ENCODE data around the gene LRP1. TPM values are rescaled to one million over a fixed set of nuclear protein-coding genes. Genes with fewer than 3 reads are reported as not detected.

The LRP1 gene
- total and polyA plus RNA-seq, 2 of the 13 experiments (the other 11 are each of a cell fraction or from before 2014, with no cell fraction given), result 14.7 to 30.8 TPM

- TF ChIP-seq ZFY (CRISPR knock-in tag; IDR thresholded peaks at IDR 0.05) (peak; percentile 44), EZH2 (conservative IDR thresholded peaks at IDR 0.05; ENCODE audit: low read depth, low read length) (peak; percentile 94; the same call in 1 of the 2 replicates), ZNF3 (CRISPR knock-in tag; IDR thresholded peaks at IDR 0.05) (no peak), HNRNPK (IDR thresholded peaks at IDR 0.05; ENCODE audit: low read depth, low read length, poor library complexity, severe bottlenecking) (peak; percentile 35), ZNF777 (CRISPR knock-in tag; IDR thresholded peaks at IDR 0.05) (peak; percentile 58), ZNF563 (CRISPR knock-in tag; IDR thresholded peaks at IDR 0.05) (0 out of 2 replicates have a peak, but pooled peaks have one; percentile 63), SATB2 (CRISPR knock-in tag; IDR thresholded peaks at IDR 0.05) (no peak), MXD4 (CRISPR knock-in tag; IDR thresholded peaks at IDR 0.05) (no peak), MAX (IDR thresholded peaks at IDR 0.05) (peak; percentile 20; the same call in 1 of the 2 replicates), CTCF (CRISPR knock-in tag; IDR thresholded peaks at IDR 0.05) (peak; percentile 33), ZSCAN29 (CRISPR knock-in tag; conservative IDR thresholded peaks at IDR 0.05) (no peak), JUNB (CRISPR knock-in tag; IDR thresholded peaks at IDR 0.05; ENCODE audit: borderline replicate concordance) (no peak), ZNF589 (CRISPR knock-in tag; conservative IDR thresholded peaks at IDR 0.05) (0 out of 2 replicates have a peak, but pooled peaks have one; percentile 16), IKZF1 (IDR thresholded peaks at IDR 0.05) (no peak), NCOR1 (IDR thresholded peaks at IDR 0.05; ENCODE audit: borderline replicate concordance, low read length) (no peak), NCOA2 (CRISPR knock-in tag; IDR thresholded peaks at IDR 0.05) (no peak), ZBTB7A (CRISPR knock-in tag; IDR thresholded peaks at IDR 0.05) (no peak), SKIL (CRISPR knock-in tag; IDR thresholded peaks at IDR 0.05; ENCODE audit: borderline replicate concordance) (no peak), KDM1A (CRISPR knock-in tag; IDR thresholded peaks at IDR 0.05) (no peak), KLF12 (CRISPR knock-in tag; IDR thresholded peaks at IDR 0.05; ENCODE audit: borderline replicate concordance) (0 out of 2 replicates have a peak, but pooled peaks have one; percentile 26), ZSCAN25 (CRISPR knock-in tag; IDR thresholded peaks at IDR 0.05) (0 out of 2 replicates have a peak, but pooled peaks have one; percentile 13), AGO1 (IDR thresholded peaks at IDR 0.05; ENCODE audit: low read depth, low read length, poor library complexity, severe bottlenecking) (no peak), HNRNPLL (IDR thresholded peaks at IDR 0.05; ENCODE audit: low read depth, low read length, poor library complexity, severe bottlenecking) (peak; percentile 13), BCL3 (CRISPR knock-in tag; IDR thresholded peaks at IDR 0.05) (no peak), MTF2 (CRISPR knock-in tag; IDR thresholded peaks at IDR 0.05; ENCODE audit: borderline replicate concordance) (0 out of 2 replicates have a peak, but pooled peaks have one; percentile 46), MYC (CRISPR knock-in tag; IDR thresholded peaks at IDR 0.05; ENCODE audit: borderline replicate concordance) (no peak)
These were observed 88.0 kb downstream of the LRP1 start, which contains the start of gene NXPH4 (continued) for GRCh38 chr12:57216014-57216911.

All from HepG2 (cell line).